ENCODE results near the gene EMCN.
"Not testable (repeated sequence)": the region's sequence is repeated elsewhere in the genome, so short reads cannot be mapped to it uniquely, and the experiment has no call there.

Gene EMCN

GRCh38 chr4:100492129-100492528, 25.7 kb downstream of the EMCN start:
- DNase-seq (ENCODE audit: low read depth) = no peak

- DNase-seq (ENCODE audit: low read depth) = no peak
Observed at GRCh38 chr4:100489305-100489704, 28.5 kb downstream of the EMCN start.

GRCh38 chr4:100486496-100486895, 31.3 kb downstream of the EMCN start:
- DNase-seq (ENCODE audit: low read depth) = no peak

GRCh38 chr4:100483796-100484195, 34.0 kb downstream of the EMCN start:
- no peak for DNase-seq (ENCODE audit: low read depth)

- DNase-seq (ENCODE audit: low read depth) = no peak
Observed at GRCh38 chr4:100479971-100480370, 37.9 kb downstream of the EMCN start.

GRCh38 chr4:100469555-100469954, 48.3 kb downstream of the EMCN start:
- DNase-seq (ENCODE audit: low read depth) = no peak

- no peak for DNase-seq (ENCODE audit: low read depth)
Observed at GRCh38 chr4:100466501-100466900, 51.3 kb downstream of the EMCN start.

- DNase-seq (ENCODE audit: low read depth) = peak; percentile 15
Observed at GRCh38 chr4:100461807-100462605, 55.8 kb downstream of the EMCN start.

- no peak for DNase-seq (ENCODE audit: low read depth)
Observed at GRCh38 chr4:100450449-100450848, 67.4 kb downstream of the EMCN start.

- no peak for DNase-seq (ENCODE audit: low read depth)
Observed at GRCh38 chr4:100431416-100431815, 86.4 kb downstream of the EMCN start.

GRCh38 chr4:100430451-100430850, 87.4 kb downstream of the EMCN start:
- DNase-seq (ENCODE audit: low read depth) = no peak

GRCh38 chr4:100429616-100430015, 88.2 kb downstream of the EMCN start:
- DNase-seq (ENCODE audit: low read depth) = no peak

- peak; percentile 48 for DNase-seq (ENCODE audit: low read depth)
Observed at GRCh38 chr4:100428051-100428450, 89.8 kb downstream of the EMCN start.

- no peak for DNase-seq (ENCODE audit: low read depth)
Observed at GRCh38 chr4:100424376-100424775, 93.4 kb downstream of the EMCN start.

GRCh38 chr4:100422894-100423293, 94.9 kb downstream of the EMCN start:
- DNase-seq (ENCODE audit: low read depth) = no peak

GRCh38 chr4:100421361-100421978, 96.4 kb downstream of the EMCN start:
- DNase-seq (ENCODE audit: low read depth) = peak; percentile 48

GRCh38 chr4:100420571-100420970, 97.3 kb downstream of the EMCN start:
- no peak for DNase-seq (ENCODE audit: low read depth)

GRCh38 chr4:100417565-100417964, 100.3 kb downstream of the EMCN start:
- no peak for DNase-seq (ENCODE audit: low read depth)

- DNase-seq (ENCODE audit: low read depth) = no peak
Observed at GRCh38 chr4:100414016-100414790, 103.6 kb downstream of the EMCN start.

- DNase-seq (ENCODE audit: low read depth) = peak; percentile 38
Observed at GRCh38 chr4:100391863-100392262, 126.0 kb downstream of the EMCN start.

GRCh38 chr4:100391086-100391485, 126.7 kb downstream of the EMCN start:
- DNase-seq (ENCODE audit: low read depth) = no peak

- DNase-seq (ENCODE audit: low read depth) = no peak
Observed at GRCh38 chr4:100386270-100386669, 131.6 kb downstream of the EMCN start.

GRCh38 chr4:100380401-100380800, 137.4 kb downstream of the EMCN start:
- not testable (repeated sequence) for DNase-seq (ENCODE audit: low read depth)
